ENCODE measurements around the gene ZFAND2B. TPM values are rescaled to one million over a fixed set of nuclear protein-coding genes. Genes with fewer than 3 reads are reported as not detected.
A peak's percentile ranks its signal among the peaks of the same experiment; 100 is the strongest.

The ZFAND2B gene
- total RNA-seq, 1 donor from 2014 or later = 25.2 TPM

- no peak for DNase-seq (ENCODE audit: low read depth in 2 of 2)
Observed at GRCh38 chr2:219220652-219221402, 14.2 kb downstream of the ZFAND2B start.

- DNase-seq (ENCODE audit: low read depth in 2 of 2) = no peak
Observed at GRCh38 chr2:219221957-219222518, 15.5 kb downstream of the ZFAND2B start.

- DNase-seq (ENCODE audit: low read depth in 2 of 2) = no peak
Observed at GRCh38 chr2:219223831-219224610, 17.4 kb downstream of the ZFAND2B start.

- no peak for DNase-seq (ENCODE audit: low read depth in 2 of 2)
Observed at GRCh38 chr2:219225350-219225749, 18.8 kb downstream of the ZFAND2B start.

- DNase-seq (ENCODE audit: low read depth in 2 of 2) = no peak
Observed at GRCh38 chr2:219228041-219228910, 21.7 kb downstream of the ZFAND2B start.

- no peak for DNase-seq (ENCODE audit: low read depth in 2 of 2)
Observed at GRCh38 chr2:219228911-219229304, 22.3 kb downstream of the ZFAND2B start.

- peak; percentile 99 for DNase-seq (ENCODE audit: low read depth in 2 of 2)
Observed at GRCh38 chr2:219229305-219230058, 22.9 kb downstream of the ZFAND2B start, which contains the start of the genes ANKZF1 and ATG9A. TSS of gene ANKZF1 (plus strand) at chr2:219229806. CDS start at chr2:219230258, 452 bp downstream. TSS of gene ATG9A (minus strand) at chr2:219229636. CDS start at chr2:219228024, 1,612 bp downstream.

- DNase-seq (ENCODE audit: low read depth in 2 of 2) = peak; percentile 39 to 54
Observed at GRCh38 chr2:219230059-219230540, 23.5 kb downstream of the ZFAND2B start.

- no peak for DNase-seq (ENCODE audit: low read depth in 2 of 2)
Observed at GRCh38 chr2:219234331-219234730, 27.7 kb downstream of the ZFAND2B start.

GRCh38 chr2:219243291-219243761 is 36.7 kb downstream of the ZFAND2B start:
- DNase-seq (ENCODE audit: low read depth in 2 of 2) = no peak

- DNase-seq (ENCODE audit: low read depth in 2 of 2) = no peak
Observed at GRCh38 chr2:219244789-219245147, 38.2 kb downstream of the ZFAND2B start.

- DNase-seq (ENCODE audit: low read depth in 2 of 2) = peak; percentile 95 to 97
Observed at GRCh38 chr2:219245148-219245898, 38.7 kb downstream of the ZFAND2B start, which contains the start of the genes GLB1L and STK16. TSS of gene GLB1L (minus strand) at chr2:219245444. CDS start at chr2:219243573, 1,871 bp downstream. TSS of gene STK16 (plus strand) at chr2:219245479. CDS start at chr2:219246000, 521 bp downstream.

- peak in 1 of 2 donors; percentile 12 for DNase-seq (ENCODE audit: low read depth in 2 of 2)
Observed at GRCh38 chr2:219245899-219246230, 39.3 kb downstream of the ZFAND2B start.

- DNase-seq (ENCODE audit: low read depth in 2 of 2) = no peak
Observed at GRCh38 chr2:219246559-219246958, 40.0 kb downstream of the ZFAND2B start.

GRCh38 chr2:219247678-219248642 is 41.4 kb downstream of the ZFAND2B start:
- DNase-seq (ENCODE audit: low read depth in 2 of 2) = no peak

GRCh38 chr2:219248845-219249202 is 42.2 kb downstream of the ZFAND2B start:
- DNase-seq (ENCODE audit: low read depth in 2 of 2) = no peak

- peak; percentile 70 to 77 for DNase-seq (ENCODE audit: low read depth in 2 of 2)
Observed at GRCh38 chr2:219249203-219249980, 42.8 kb downstream of the ZFAND2B start.

All from lung microvascular endothelial cell (primary cell).